ENCODE measurements around the gene HK1.

HK1 gene

DNA sequence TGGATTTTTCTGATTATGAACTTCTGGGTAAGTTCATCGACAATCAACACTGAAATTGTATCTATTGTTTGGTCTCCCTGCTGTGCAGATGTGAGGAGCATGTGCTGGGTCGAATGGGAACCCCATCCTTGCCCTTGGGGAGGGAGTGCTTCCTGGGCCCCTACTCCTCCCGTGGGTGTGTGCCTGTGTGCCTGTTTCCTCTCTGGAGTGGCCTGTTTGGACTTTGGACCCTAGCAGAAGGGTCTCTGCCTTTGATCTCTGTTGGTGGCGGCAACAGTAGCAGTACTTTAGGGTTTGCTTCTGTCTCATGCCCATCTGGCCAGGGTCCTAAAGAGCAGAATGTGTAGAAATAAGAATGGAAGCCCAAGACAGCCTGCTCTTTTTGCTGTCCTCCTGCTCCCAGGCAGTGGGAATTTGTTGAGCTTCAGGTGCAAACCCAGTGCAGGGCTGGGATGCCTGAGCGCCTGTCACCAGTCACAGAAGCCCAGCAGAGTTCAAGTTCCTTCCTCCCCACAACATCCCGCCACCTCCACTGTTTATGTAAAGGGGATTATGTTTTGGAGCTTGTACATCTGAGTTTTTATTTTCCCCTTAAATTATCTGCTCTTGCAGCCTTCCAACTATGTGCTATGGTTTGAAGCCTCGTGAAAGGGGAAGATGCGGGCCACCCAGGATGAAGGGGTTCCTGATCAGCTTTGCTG lies 139.9 kb downstream of the HK1 start:
- DNase-seq (ENCODE audit: low read depth in 1 of 2, low spot score in 1 of 2), result no peak

GRCh38 chr10:69419096-69419743 lies 140.9 kb downstream of the HK1 start:
- no peak for DNase-seq (ENCODE audit: low read depth in 1 of 2, low spot score in 1 of 2)

DNA sequence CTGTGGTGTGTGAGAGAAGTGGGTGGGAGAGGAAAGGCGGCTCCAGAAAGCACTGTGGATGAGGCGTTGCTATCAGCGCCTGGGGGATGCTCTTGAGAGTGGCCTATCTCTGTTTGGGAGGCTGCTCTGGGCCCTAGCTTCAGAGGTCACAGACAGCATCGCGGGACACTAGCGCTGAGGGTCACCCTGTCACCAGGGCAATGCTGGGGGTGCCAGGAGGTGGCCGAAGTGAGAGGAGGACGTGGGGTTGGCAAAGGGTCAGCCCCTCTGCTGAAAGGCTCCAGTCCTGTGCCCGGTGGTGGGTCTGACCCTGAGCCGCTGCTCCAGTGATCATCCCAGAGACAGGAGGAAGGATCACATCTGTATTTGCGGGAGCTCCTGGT lies 141.4 kb downstream of the HK1 start:
- DNase-seq (ENCODE audit: low read depth in 1 of 2, low spot score in 1 of 2), result no peak

GRCh38 chr10:69421611-69422308 lies 143.5 kb downstream of the HK1 start:
- no peak for DNase-seq (ENCODE audit: low read depth in 1 of 2, low spot score in 1 of 2)

- DNase-seq (ENCODE audit: low read depth in 1 of 2, low spot score in 1 of 2), result no peak
Measured at GRCh38 chr10:69422676-69423075, 144.4 kb downstream of the HK1 start.

- DNase-seq (ENCODE audit: low read depth in 1 of 2, low spot score in 1 of 2), result no peak
Measured at GRCh38 chr10:69425041-69425440, 146.7 kb downstream of the HK1 start.

DNA sequence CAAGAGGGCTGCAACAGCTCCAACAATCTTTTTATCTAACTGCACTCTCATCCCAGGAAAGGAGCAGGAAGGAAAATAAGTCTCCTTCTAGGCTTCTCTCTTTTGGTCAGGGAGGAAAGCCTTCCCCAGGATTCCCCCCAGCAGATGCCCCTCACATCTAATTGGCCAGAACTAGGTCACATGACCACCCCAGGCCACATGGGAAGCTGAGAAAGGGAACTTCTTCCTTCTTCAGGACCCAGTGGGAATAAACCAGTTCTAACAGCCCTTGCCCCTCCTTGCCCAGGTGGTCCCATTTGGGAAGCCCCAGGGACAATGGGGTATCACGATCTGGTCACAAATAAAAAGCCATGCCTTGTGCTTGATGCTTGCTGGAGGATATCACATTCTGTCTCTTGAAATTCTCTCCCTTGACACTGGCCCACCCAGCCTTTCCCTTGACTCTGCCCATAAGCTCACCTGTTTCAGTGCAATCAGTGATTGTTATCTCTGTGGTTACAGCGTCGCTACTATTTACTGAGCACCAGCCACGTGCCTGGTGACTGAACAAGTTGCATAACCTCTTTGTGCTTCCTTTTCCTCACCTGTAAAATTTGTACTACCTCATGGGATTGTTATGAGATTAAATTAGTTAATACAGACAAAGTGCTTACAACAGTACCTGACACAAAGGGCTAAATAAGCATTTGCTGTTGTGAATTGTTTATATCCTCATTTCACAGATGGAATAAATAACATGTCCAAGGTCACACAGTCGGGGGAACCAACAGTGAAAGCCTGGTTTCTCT lies 147.4 kb downstream of the HK1 start:
- no peak for DNase-seq (ENCODE audit: low read depth in 1 of 2, low spot score in 1 of 2)

GRCh38 chr10:69426376-69426727 lies 148.1 kb downstream of the HK1 start:
- no peak for DNase-seq (ENCODE audit: low read depth in 1 of 2, low spot score in 1 of 2)

GRCh38 chr10:69428165-69428564 lies 149.9 kb downstream of the HK1 start:
- DNase-seq (ENCODE audit: low read depth in 1 of 2, low spot score in 1 of 2), result no peak

- no peak for DNase-seq (ENCODE audit: low read depth in 1 of 2, low spot score in 1 of 2)
Measured at GRCh38 chr10:69434169-69434568, 155.9 kb downstream of the HK1 start.

GRCh38 chr10:69434926-69435325 lies 156.6 kb downstream of the HK1 start:
- no peak for DNase-seq (ENCODE audit: low read depth in 1 of 2, low spot score in 1 of 2)

DNA sequence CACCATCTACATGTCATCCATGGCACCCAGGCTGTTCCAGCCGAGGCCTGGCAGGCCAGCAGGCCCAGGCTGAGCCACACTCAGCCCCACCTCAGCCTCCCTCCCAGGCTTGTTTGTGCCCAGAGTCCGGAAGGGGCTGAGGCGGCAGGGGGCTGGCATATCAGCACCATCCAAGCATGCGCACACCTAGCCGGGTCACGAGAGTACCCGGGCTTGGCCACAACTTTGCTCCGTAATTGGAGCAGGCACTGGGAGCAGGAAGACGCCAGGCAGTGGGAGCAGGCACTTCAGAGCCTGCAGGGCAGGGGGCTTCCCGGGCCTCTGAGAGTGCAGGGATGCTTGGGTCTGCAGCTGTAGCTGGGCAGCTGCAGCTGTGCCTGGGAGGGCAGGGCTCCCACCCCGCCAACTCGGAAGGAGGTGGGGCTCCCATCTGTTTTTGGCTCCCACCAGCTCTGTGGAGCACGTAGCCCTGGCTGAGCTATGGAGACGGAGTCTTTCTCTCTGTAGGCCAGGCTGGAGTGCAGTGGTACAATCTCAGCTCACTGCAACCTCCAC lies 157.7 kb downstream of the HK1 start:
- no peak for DNase-seq (ENCODE audit: low read depth in 1 of 2, low spot score in 1 of 2)

DNA sequence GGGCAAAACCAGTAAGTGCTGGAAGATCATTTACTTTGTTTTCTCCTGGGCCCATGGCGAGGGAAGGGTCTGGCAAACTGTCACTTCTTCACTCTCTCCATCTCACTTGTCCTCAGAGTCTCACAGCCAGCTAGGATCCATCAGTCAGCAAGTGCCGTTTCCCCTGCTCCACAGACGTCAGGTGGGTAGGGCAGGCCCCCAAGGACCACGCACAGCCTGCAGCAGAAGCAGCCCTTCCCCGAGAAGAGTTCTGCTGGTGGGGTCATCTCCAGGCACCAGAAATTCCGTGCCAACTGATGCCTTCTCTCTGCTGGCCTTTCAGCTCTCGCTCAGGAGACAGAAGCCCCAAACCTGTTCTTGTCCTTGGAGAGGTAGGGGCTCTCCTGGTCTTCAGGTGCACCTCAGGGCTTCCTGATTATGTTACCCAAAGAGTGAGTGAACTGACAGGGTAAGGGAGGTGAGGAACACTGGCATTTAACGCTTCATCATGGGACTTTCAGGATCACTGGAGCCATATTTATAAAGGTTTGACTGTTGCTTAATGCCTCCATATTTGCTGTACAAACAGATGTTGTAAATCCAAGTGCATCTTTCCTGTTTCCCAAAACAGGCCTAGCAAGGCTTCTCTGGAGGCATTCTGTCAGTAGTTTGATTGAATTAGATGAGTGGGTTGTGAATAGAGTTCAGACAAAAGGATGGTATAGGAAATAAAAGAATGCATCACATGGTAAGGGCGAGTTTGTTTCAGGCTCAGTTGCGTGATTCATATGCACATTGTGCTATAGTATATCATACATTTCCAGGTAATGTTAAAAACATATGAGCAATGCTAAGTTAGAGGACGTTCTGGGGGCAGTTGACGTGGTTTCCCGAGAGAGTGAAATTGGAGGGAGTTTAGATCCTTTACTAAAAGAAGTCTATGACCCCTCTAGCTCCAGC lies 159.3 kb downstream of the HK1 start:
- DNase-seq (ENCODE audit: low read depth in 1 of 2, low spot score in 1 of 2), result no peak

DNA sequence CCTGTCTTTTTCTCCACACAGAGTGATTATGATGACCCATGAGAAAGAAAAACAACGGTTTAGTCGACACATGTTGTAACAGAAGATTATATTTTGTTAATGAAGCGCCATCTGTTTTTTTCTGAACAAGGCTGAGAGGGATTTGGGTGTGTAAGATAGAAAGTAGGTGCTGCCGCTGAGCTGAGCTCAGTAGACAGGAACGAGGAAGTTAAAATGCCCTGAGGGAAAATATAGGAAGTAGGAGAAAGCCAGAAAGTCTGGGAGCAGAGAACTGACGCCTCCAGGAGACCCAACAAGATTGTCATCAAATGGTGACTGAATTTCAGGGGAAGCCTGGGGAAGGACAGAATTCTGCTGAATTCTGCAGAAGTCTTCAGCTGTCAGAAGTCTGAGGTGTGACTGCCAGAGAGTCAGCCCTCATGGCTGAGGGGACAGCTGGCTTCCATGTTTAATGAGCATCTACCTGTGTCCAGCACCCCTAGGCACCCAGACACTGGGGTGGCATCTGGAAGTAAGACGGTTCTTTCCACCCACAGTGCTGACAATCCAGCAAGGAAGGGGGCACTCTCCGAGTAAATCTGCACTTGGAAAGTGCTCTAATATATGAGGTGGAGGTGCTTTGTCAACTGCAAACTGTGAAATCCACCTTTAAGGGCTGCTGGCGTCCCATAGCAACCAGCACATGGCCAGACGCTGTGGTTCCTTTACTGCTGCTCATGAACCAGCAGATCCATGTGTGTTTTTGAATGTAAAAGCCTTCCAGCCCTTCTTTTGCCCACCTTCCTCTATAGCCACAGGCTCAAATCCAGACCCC lies 160.4 kb downstream of the HK1 start:
- no peak for DNase-seq (ENCODE audit: low read depth in 1 of 2, low spot score in 1 of 2)

DNA sequence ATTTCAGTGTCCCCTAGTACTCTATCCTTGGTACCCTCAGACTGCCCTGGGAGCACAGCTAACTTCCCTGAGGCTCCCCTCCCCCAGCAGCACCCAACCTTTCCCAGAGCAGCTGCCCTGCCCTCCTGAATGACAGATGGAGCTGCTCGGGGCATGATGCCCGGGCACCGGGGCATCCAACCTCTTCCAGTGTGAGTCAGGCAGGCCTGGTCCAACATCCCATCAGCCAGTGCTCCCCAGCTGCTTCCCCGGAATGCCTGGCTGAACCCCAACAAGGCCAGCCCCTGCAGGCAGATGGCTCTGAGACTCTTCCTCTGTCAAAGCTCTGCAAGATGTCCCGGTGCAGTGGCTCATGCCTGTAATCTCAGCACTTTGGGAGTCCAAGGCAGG lies 161.0 kb downstream of the HK1 start:
- DNase-seq (ENCODE audit: low read depth in 1 of 2, low spot score in 1 of 2), result no peak

- no peak for DNase-seq (ENCODE audit: low read depth in 1 of 2, low spot score in 1 of 2)
Measured at GRCh38 chr10:69439813-69440506, 161.7 kb downstream of the HK1 start.

GRCh38 chr10:69443354-69443753 lies 165.1 kb downstream of the HK1 start:
- no peak for DNase-seq (ENCODE audit: low read depth in 1 of 2, low spot score in 1 of 2)

GRCh38 chr10:69445041-69445440 lies 166.7 kb downstream of the HK1 start:
- DNase-seq (ENCODE audit: low read depth in 1 of 2, low spot score in 1 of 2), result no peak

DNA sequence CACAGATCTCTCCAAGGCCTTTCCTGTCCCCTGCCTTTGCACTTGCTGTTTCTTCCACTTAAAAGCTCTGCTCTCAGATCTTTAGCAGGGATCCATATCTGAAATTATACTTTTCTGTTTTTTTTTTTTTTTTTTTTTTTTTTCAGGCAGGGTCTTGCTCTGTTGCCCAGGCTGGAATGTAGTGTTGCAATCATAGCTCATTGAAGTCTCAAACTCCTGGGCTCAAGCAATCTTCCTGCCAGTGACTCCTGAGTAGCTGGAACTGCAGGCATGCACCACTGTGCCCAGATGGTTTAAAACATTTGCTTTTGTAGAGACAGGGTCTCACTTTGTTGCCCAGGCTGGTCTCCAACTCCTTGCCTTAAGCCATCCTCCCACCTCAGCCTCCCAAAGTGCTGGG lies 167.9 kb downstream of the HK1 start:
- DNase-seq (ENCODE audit: low read depth in 1 of 2, low spot score in 1 of 2), result no peak
